Measurements from ENCODE around the gene SPTBN1. TPM values are rescaled to one million over a fixed set of nuclear protein-coding genes. Genes with fewer than 3 reads are reported as not detected.

SPTBN1 gene
- polyA plus RNA-seq, 2 of the 4 experiments (the other 2 are of a cell fraction): 105 to 126 TPM

- TF ChIP-seq MAZ (IDR thresholded peaks at IDR 0.05; ENCODE audit: borderline replicate concordance, low read depth, low read length): no peak
- no peak for TF ChIP-seq HDAC2 (IDR thresholded peaks at IDR 0.05)
- TF ChIP-seq ATOH8 (CRISPR knock-in tag; IDR thresholded peaks at IDR 0.05; ENCODE audit: low read depth): no peak
- no peak for TF ChIP-seq FOXS1 (CRISPR knock-in tag; IDR thresholded peaks at IDR 0.05)
- no peak for TF ChIP-seq GATA3 (IDR thresholded peaks at IDR 0.05; ENCODE audit: borderline replicate concordance)
- no peak for TF ChIP-seq CBX8 (IDR thresholded peaks at IDR 0.05)
- TF ChIP-seq RNF2 (IDR thresholded peaks at IDR 0.05; ENCODE audit: borderline replicate concordance, low read depth): no peak
- no peak for TF ChIP-seq RCOR1 (IDR thresholded peaks at IDR 0.05; ENCODE audit: low read depth, low read length)
- TF ChIP-seq JUNB (IDR thresholded peaks at IDR 0.05): no peak
- TF ChIP-seq PBX3 (IDR thresholded peaks at IDR 0.05): no peak
- TF ChIP-seq SMC3 (IDR thresholded peaks at IDR 0.05): no peak
- TF ChIP-seq RFX5 (IDR thresholded peaks at IDR 0.05): no peak
- no peak for TF ChIP-seq CEBPB (IDR thresholded peaks at IDR 0.05)
- no peak for TF ChIP-seq NR3C1 (IDR thresholded peaks at IDR 0.05)
- TF ChIP-seq REST (IDR thresholded peaks at IDR 0.05): no peak
- Histone ChIP-seq H3K4me2 (no peak overlapping the region), H3K4me3 (no peak overlapping the region), H3K4me1 (peaks cover 53% of the 10 kb centered on the region), H3K9me3 (no peaks in the 10 kb centered on the region), H3K27ac (no peak overlapping the region)
- POLR2A ChIA-PET: no interaction called here
- DNase-seq (ENCODE audit: low read depth in 1 of 2, low spot score in 1 of 2) (no peak), FAIRE-seq (peak; percentile 28), ATAC-seq (no peak)
- WGBS (ENCODE audit: missing lambda C conversion rate): 73% methylated on average over 2 of the region's 2 CpGs
- CTCF ChIA-PET: no interaction called here
Measured at GRCh38 chr2:54476852-54477251, 20.7 kb downstream of the SPTBN1 start.

- Histone ChIP-seq H3K4me2 (no peak overlapping the region), H3K9me3 (no peaks in the 10 kb centered on the region), H3K27ac (no peak overlapping the region), H3K4me1 (peaks cover 51% of the 10 kb centered on the region), H3K4me3 (no peak overlapping the region)
- ATAC-seq (no peak), FAIRE-seq (no peak), DNase-seq (ENCODE audit: low read depth in 1 of 2, low spot score in 1 of 2) (no peak)
- ChIA-PET CTCF (interaction anchor here (0.7 kb wide), 1 partner anchor 197 kb away, joined by 3 read pairs; no protein-coding TSS in a partner anchor), POLR2A (no interaction called here)
- no peak for TF ChIP-seq NR3C1 (IDR thresholded peaks at IDR 0.05)
- no peak for TF ChIP-seq CHD2 (IDR thresholded peaks at IDR 0.05; ENCODE audit: low read length, partially characterized antibody)
- WGBS (ENCODE audit: missing lambda C conversion rate): 92% methylated on average over 4 of the region's 4 CpGs
Measured at GRCh38 chr2:54477896-54478295, 21.8 kb downstream of the SPTBN1 start.

DNA sequence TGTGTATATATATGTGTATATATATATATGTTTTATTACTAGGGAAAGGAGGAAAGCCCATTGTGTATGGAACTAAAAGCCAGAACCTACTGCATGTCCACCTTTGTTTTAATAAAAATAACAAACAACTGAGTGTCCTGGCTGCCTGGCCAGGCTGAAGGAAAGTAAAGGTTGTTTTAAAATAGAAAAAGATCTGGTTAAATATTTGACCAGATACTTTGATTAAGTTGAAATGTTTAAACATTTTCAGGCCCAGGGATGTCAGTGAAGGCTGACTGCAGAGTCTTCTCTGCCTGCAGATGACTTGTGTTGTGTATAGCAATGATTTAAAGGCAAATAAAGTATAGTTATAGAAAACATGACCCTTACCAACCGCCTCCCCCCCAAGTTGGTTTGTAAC, 22.8 kb downstream of the SPTBN1 start:
- Histone ChIP-seq H3K9me3 (no peaks in the 10 kb centered on the region), H3K4me2 (0 out of 3 replicates have a peak overlapping the region, but pooled peaks have one; percentile 2), H3K27ac (no peak overlapping the region), H3K4me1 (peaks cover 51% of the 10 kb centered on the region), H3K4me3 (no peak overlapping the region)
- CTCF ChIA-PET: interaction anchor here (0.6 to 1.4 kb wide), 2 partner anchors 41 to 225 kb away, joined by 3 to 4 read pairs; no protein-coding TSS in a partner anchor
- WGBS (ENCODE audit: missing lambda C conversion rate): 90% methylated on average over 1 of the region's 1 CpG
- FAIRE-seq (no peak), DNase-seq (ENCODE audit: low read depth in 1 of 2, low spot score in 1 of 2) (no peak), ATAC-seq (no peak)
- POLR2A ChIA-PET: no interaction called here
- TF ChIP-seq BHLHE40 (IDR thresholded peaks at IDR 0.05; ENCODE audit: low read depth, low read length) (no peak), SMC3 (IDR thresholded peaks at IDR 0.05) (no peak), RAD21 (conservative IDR thresholded peaks at IDR 0.05 in 1 of 2, IDR thresholded peaks at IDR 0.05 in 1 of 2) (no peak), JUN (IDR thresholded peaks at IDR 0.05) (no peak)
- TF ChIP-seq, protein P1, sequence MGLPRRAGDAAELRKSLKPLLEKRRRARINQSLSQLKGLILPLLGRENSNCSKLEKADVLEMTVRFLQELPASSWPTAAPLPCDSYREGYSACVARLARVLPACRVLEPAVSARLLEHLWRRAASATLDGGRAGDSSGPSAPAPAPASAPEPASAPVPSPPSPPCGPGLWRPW (IDR thresholded peaks at IDR 0.05): no peak
